Heart left ventricle (tissue), 13 donors: ENCODE results near the gene NPM1.

ENCODE experiments used
- POLR2A ChIP-seq, 2 donors: fragments of 450-650 bp; IDR thresholded peaks; one replicate each; pipeline ENCODE4 v1.6.1; 2017; ENCODE audit warnings: antibody characterized with exemption in 2 of 2, mild to moderate bottlenecking in 2 of 2, moderate library complexity in 2 of 2
- TF ChIP-seq, protein P1 (sequence below), 12 donors: fragments of 200-600 bp; sonication (generic) in 4 of 12; IDR thresholded peaks; one replicate each; pipeline versions ENCODE4 v1.5.0 to v1.8.0; 2018 to 2022; ENCODE audit warnings: antibody characterized with exemption in 12 of 12, mild to moderate bottlenecking in 5 of 12
- donor health status: ischemic (EF 13 %, LVEDD 7.1; RV severe dilation, severe dysfunction).
- donor health status: DM: no; HTN: yes; CAD: no.
- donor health status: DM: no; HTN: no; CAD: no.
- donor health status: ischemic (EF 25% LVEDD 6.9; RV normal size, moderate dysfunction).
- donor health status: ischemic (EF 25% LVEDD 5.7; RV mildly dilated, moderate dysfunction).
- donor health status: ischemic (EF 35%, LVEDD 5.7; RV mildly dilated, moderate dysfunction).
- donor health status: nonischemic (EF 11% LVEDD 7.7; RV severe dilation, severe dysfunction).
- donor health status: DM: yes; HTN: yes; CAD: no.
- donor health status: PGD.
- donor health status: ischemic (EF 29% LVEDD 5.4; RV normal size, mild dysfunction).
- donor health status: nonischemic (EF 23%, LVEDD 6.1; RV moderate dilation, normal function).

DNA sequence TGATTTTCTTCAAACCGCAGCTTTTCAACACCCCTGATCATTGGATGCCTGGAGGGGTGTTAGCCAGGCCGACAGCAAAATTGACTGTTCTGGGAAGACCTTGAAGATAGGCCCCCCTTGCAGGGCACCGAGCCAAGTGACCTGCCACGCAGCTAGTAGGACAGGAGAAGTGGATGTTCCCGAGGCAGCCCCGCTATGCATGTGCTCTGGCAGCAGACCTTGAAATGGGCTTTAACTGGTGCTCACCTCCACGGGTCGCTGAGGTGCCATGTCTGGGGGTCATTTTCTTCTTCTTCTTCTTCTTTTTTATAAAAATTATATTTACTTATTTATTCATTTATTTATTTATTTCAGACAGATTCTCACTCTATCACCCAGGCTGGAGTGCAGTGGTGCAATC is 44.4 kb downstream of the NPM1 start:
- no peak for TF ChIP-seq POLR2A (IDR thresholded peaks at IDR 0.05)
- TF ChIP-seq, protein P1, sequence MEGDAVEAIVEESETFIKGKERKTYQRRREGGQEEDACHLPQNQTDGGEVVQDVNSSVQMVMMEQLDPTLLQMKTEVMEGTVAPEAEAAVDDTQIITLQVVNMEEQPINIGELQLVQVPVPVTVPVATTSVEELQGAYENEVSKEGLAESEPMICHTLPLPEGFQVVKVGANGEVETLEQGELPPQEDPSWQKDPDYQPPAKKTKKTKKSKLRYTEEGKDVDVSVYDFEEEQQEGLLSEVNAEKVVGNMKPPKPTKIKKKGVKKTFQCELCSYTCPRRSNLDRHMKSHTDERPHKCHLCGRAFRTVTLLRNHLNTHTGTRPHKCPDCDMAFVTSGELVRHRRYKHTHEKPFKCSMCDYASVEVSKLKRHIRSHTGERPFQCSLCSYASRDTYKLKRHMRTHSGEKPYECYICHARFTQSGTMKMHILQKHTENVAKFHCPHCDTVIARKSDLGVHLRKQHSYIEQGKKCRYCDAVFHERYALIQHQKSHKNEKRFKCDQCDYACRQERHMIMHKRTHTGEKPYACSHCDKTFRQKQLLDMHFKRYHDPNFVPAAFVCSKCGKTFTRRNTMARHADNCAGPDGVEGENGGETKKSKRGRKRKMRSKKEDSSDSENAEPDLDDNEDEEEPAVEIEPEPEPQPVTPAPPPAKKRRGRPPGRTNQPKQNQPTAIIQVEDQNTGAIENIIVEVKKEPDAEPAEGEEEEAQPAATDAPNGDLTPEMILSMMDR (IDR thresholded peaks at IDR 0.05) = no peak
